ENCODE results near the gene ITGB1BP1. TPM values are rescaled to one million over a fixed set of nuclear protein-coding genes. Genes with fewer than 3 reads are reported as not detected.
A peak's percentile ranks its signal among the peaks of the same experiment; 100 is the strongest.

ITGB1BP1 gene
- total and polyA plus RNA-seq, 10 of the 15 experiments (the other 5 are each of a cell fraction or from before 2014, with no cell fraction given), result 50.2 to 273 (median 97.2) TPM

DNA sequence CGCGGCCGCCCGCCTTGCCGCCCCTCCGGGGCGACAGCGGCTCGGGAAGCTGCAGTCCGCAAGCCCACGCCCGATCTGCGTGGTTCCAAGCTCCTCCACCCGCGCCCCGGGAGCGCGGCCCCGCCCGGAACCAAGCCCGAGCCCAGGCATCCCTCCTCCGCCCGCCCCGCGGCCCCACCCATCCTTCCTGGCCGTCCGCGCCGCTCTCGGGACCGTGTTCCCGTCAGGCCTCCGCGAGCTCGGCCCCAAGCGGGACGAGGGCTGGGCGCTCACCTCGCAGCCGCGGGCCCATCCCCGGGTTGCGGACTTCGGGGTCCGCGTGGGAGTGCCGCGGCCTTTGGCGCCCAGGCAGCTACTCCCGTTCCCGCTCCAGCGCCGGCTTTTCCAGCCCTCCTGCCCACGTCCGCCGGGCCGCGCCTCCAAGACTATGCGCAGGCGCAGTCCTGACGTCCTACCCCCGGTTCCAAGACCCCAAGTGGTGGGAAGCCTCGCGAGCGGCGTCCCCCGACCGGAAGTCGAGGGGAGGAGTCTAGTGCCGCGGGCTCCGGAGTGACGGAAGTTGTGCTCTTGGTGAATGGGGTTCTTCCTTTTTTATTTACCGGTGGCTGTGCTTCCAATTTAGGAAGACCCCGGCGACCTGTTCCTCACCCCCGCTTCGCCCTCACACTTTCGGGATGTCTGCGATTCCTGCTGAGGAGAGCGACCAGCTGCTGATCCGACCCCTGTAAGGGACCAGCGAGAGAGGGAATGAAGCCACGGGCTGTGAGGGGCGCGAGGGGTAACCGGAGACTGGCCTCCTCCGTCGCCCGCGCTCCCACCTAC, at the start of gene ITGB1BP1, which contains the start of gene CPSF3 (continued):
- TF ChIP-seq CHD2 (IDR thresholded peaks at IDR 0.05; ENCODE audit: borderline replicate concordance, low read depth, low read length) (peak; percentile 97), FOXM1 (IDR thresholded peaks at IDR 0.05; ENCODE audit: low read depth, low read length) (0 out of 2 replicates have a peak, but pooled peaks have one; percentile 13), BHLHE40 (IDR thresholded peaks at IDR 0.05; ENCODE audit: borderline replicate concordance in 1 of 2, low read depth in 2 of 2, low read length in 1 of 2) (peak in 1 of 2 experiments; percentile 69; a peak in 3 of 4 replicates), POU2F2 (IDR thresholded peaks at IDR 0.05; ENCODE audit: borderline replicate concordance, low read depth, low read length) (0 out of 3 replicates have a peak, but pooled peaks have one; percentile 8), ETV6 (conservative IDR thresholded peaks at IDR 0.05 in 1 of 2, IDR thresholded peaks at IDR 0.05 in 1 of 2; ENCODE audit: borderline replicate concordance in 1 of 2, low read depth in 1 of 2) (no peak), ZBED1 (IDR thresholded peaks at IDR 0.05; ENCODE audit: borderline replicate concordance) (no peak), DPF2 (IDR thresholded peaks at IDR 0.05) (peak; percentile 77; the same call in 1 of the 2 replicates), ASH2L (IDR thresholded peaks at IDR 0.05; ENCODE audit: borderline replicate concordance, low read depth) (0 out of 2 replicates have a peak, but pooled peaks have one; percentile 83), TCF3 (IDR thresholded peaks at IDR 0.05; ENCODE audit: borderline replicate concordance, insufficient read depth, low read depth, low read length) (no peak), STAT3 (IDR thresholded peaks at IDR 0.05; ENCODE audit: low read depth, low read length) (no peak), MXI1 (IDR thresholded peaks at IDR 0.05; ENCODE audit: low read depth, low read length) (peak; percentile 55; the same call in 1 of the 2 replicates), NRF1 (conservative IDR thresholded peaks at IDR 0.05; ENCODE audit: low read depth, low read length) (peak; percentile 55), ZZZ3 (IDR thresholded peaks at IDR 0.05; ENCODE audit: control insufficient read depth, insufficient read length, low read depth) (no peak), SUZ12 (IDR thresholded peaks at IDR 0.05; ENCODE audit: unreplicated experiment) (no peak), TBL1XR1 (IDR thresholded peaks at IDR 0.05; ENCODE audit: low read depth, low read length) (0 out of 2 replicates have a peak, but pooled peaks have one; percentile 1)
- TF ChIP-seq, protein P1, sequence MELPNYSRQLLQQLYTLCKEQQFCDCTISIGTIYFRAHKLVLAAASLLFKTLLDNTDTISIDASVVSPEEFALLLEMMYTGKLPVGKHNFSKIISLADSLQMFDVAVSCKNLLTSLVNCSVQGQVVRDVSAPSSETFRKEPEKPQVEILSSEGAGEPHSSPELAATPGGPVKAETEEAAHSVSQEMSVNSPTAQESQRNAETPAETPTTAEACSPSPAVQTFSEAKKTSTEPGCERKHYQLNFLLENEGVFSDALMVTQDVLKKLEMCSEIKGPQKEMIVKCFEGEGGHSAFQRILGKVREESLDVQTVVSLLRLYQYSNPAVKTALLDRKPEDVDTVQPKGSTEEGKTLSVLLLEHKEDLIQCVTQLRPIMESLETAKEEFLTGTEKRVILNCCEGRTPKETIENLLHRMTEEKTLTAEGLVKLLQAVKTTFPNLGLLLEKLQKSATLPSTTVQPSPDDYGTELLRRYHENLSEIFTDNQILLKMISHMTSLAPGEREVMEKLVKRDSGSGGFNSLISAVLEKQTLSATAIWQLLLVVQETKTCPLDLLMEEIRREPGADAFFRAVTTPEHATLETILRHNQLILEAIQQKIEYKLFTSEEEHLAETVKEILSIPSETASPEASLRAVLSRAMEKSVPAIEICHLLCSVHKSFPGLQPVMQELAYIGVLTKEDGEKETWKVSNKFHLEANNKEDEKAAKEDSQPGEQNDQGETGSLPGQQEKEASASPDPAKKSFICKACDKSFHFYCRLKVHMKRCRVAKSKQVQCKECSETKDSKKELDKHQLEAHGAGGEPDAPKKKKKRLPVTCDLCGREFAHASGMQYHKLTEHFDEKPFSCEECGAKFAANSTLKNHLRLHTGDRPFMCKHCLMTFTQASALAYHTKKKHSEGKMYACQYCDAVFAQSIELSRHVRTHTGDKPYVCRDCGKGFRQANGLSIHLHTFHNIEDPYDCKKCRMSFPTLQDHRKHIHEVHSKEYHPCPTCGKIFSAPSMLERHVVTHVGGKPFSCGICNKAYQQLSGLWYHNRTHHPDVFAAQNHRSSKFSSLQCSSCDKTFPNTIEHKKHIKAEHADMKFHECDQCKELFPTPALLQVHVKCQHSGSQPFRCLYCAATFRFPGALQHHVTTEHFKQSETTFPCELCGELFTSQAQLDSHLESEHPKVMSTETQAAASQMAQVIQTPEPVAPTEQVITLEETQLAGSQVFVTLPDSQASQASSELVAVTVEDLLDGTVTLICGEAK (IDR thresholded peaks at IDR 0.05; ENCODE audit: borderline replicate concordance), result peak; percentile 93
- TF ChIP-seq, protein P2, sequence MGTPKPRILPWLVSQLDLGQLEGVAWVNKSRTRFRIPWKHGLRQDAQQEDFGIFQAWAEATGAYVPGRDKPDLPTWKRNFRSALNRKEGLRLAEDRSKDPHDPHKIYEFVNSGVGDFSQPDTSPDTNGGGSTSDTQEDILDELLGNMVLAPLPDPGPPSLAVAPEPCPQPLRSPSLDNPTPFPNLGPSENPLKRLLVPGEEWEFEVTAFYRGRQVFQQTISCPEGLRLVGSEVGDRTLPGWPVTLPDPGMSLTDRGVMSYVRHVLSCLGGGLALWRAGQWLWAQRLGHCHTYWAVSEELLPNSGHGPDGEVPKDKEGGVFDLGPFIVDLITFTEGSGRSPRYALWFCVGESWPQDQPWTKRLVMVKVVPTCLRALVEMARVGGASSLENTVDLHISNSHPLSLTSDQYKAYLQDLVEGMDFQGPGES (IDR thresholded peaks at IDR 0.05), result no peak
- TF ChIP-seq, protein P3, sequence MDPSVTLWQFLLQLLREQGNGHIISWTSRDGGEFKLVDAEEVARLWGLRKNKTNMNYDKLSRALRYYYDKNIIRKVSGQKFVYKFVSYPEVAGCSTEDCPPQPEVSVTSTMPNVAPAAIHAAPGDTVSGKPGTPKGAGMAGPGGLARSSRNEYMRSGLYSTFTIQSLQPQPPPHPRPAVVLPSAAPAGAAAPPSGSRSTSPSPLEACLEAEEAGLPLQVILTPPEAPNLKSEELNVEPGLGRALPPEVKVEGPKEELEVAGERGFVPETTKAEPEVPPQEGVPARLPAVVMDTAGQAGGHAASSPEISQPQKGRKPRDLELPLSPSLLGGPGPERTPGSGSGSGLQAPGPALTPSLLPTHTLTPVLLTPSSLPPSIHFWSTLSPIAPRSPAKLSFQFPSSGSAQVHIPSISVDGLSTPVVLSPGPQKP (IDR thresholded peaks at IDR 0.05; ENCODE audit: low read depth, low read length), result peak; percentile 90
- TF ChIP-seq, protein P4, sequence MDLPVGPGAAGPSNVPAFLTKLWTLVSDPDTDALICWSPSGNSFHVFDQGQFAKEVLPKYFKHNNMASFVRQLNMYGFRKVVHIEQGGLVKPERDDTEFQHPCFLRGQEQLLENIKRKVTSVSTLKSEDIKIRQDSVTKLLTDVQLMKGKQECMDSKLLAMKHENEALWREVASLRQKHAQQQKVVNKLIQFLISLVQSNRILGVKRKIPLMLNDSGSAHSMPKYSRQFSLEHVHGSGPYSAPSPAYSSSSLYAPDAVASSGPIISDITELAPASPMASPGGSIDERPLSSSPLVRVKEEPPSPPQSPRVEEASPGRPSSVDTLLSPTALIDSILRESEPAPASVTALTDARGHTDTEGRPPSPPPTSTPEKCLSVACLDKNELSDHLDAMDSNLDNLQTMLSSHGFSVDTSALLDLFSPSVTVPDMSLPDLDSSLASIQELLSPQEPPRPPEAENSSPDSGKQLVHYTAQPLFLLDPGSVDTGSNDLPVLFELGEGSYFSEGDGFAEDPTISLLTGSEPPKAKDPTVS (IDR thresholded peaks at IDR 0.05; ENCODE audit: low read depth, low read length), result no peak
- TF ChIP-seq, protein P5, sequence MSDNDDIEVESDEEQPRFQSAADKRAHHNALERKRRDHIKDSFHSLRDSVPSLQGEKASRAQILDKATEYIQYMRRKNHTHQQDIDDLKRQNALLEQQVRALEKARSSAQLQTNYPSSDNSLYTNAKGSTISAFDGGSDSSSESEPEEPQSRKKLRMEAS (IDR thresholded peaks at IDR 0.05; ENCODE audit: low read depth, low read length), result peak; percentile 4; the same call in 1 of the 2 replicates

Measured in GM12878 (cell line).